GM18520 (cell line): ENCODE data around the gene TMEM45A.
A peak's percentile ranks its signal among the peaks of the same experiment; 100 is the strongest.
"Not testable (repeated sequence)": the region's sequence is repeated elsewhere in the genome, so short reads cannot be mapped to it uniquely, and the experiment has no call there.

ENCODE experiments used
- ATAC-seq: cut with Tn5 transposase; IDR thresholded peaks from one replicate; pipeline ENCODE4 v1.9.1; 2021; ENCODE audit not compliant: unreplicated experiment

The TMEM45A gene, protein sequence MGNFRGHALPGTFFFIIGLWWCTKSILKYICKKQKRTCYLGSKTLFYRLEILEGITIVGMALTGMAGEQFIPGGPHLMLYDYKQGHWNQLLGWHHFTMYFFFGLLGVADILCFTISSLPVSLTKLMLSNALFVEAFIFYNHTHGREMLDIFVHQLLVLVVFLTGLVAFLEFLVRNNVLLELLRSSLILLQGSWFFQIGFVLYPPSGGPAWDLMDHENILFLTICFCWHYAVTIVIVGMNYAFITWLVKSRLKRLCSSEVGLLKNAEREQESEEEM

DNA sequence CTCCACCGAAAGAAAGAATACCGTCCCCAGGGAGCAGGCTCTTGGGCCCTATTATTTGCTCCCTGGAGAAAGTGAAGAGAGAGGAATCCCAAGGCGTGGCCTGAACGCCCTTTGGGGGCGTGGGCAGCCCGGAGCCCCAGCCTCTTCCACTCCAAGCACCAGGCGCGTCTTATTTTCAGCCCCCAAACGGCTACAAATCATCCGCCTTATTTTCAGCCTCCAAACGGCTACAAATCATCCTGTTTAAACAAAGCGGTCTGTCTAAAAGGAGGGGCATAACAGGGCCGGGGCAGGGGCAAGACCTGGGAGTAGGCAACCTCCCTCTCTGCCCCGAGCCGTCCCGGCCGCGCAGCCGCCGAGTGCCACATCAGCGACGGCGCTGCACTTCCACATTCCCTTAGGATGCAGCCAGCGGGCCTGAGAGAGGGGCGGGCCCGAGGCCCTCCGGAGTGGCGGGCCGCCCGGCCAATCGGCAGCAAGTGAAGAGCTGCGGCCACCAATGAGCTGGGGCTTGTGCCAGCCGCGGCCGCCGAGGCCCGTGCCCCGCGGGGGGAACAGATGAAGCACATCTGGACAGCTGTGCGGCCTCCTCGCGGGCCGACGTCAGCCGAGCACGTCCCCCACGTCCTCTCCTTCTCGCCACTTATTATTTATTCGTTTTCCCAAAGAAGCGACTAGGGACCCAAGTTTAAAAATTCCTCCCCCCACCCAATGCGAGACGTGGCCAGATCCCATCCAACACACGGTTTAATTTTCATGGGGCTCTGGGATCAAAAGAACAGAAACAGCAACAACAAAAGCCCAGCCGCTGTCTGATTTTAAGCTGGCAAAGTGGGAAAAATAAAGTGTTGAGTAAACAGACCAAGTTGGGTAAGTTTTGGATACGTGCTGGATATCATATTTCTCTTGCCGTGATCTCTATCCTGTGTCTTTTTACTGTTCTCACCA, at the start of gene TMEM45A:
TMEM45A (plus strand) TSS at position 561 of the 948 bp plus-strand sequence. CDS start 62,593 bp downstream, outside the sequence.
- ATAC-seq, result peak; percentile 96

GRCh38 chr3:100443690-100444089, 48.7 kb upstream of the TMEM45A start:
- no peak for ATAC-seq

DNA sequence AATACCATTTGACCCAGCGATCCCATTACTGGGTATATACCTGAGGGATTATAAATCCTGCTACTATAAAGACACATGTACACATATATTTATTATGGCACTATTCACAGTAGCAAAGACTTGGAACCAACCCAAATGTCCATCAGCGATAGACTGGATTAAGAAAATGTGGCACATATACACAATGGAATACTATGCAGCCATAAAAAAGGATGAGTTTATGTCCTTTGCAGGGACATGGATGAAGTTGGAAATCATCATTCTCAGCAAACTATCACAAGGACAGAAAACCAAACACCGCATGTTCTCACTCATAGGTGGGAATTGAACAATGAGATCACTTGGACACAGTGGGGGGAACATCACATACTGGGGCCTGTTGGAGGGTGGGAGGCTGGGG, 45.4 kb upstream of the TMEM45A start:
- not testable (repeated sequence) for ATAC-seq

DNA sequence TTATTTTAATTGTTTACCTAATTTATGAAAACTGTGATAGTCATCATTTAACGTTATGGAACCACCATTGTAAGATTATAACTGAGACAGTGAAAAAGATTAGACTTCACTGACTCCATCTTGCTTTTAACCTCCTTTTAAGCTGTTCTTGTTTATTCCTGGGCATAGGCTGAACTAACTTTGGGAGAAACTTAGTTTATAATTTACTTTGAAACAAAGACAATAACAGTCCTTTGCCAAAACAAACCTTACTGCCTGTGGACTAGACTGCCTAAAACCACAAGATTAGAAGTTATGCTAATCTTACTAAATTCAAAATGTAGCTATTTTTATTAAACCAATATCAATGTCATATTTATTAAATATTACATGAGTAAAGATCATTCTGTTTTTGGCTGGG, 44.3 kb upstream of the TMEM45A start:
- no peak for ATAC-seq

GRCh38 chr3:100449214-100449613, 43.2 kb upstream of the TMEM45A start:
- no peak for ATAC-seq

DNA sequence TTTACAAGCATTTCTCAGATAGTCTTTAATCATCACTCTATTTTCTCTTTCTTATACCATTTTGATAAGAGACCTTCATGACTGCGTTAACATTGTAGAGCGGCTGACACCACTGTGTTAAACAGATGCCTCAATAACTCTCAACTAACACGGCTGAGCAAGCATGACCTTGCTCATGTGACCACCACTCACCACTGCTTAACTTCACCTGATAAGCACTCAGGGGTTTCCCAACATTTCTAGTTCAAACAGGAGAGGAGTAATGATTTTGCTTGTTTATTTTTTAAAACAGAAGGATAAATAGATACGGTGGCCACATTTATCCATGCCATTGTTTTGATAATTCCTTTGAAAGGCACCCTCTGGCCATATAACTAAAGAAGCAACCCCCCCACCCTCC, 37.7 kb upstream of the TMEM45A start:
- ATAC-seq, result no peak

DNA sequence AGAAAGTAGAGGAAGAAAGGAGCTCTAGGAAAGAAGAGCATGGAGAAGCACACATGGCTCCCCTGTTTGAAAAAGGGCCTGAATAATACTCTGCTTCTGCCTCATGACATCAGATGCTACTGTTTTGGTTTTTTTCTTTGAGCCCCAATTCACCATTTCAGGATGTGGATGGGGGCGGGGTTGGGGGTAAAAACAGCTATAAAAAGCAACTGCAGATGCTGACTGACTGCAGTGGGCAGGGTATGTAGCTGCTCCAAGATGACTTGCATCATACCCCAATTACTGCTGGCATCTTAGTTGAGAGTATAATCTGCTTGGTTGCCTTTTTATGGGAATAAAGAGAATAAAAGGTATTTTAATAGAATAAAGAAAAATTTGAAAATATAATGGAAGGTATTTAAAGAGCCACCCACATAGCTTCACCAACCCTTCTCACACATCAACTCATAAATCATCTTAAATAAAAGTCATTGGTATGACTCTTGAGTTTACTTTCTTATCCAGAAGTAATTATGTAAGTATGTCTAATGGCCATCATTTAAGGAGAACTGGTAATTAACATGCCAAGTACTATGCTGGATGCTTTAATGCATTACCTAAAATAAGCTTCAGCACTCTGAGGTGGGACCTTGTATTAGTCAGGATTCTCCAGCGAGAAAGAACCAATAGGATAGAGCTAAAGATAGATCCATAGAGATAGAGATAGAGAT, 36.4 kb upstream of the TMEM45A start:
- ATAC-seq, result no peak

DNA sequence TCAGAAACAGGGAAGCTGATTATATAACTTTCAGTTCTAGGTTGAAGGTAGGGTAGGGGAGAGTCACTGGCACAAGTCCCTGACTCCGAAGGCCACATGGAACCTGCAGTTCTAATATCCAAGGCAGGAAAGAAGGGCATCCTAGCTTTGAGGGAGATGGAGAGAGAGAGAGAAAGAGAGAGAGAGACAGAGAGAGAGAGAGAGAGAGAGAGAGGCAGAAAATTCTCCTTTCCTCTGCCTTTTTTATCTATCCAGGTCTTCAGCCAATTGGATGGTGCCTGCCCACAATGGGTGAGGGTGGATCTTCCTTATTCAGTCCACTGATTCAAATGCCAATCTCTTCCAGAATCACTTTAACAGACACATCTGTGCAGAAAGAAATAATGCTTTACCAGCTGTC, 35.7 kb upstream of the TMEM45A start:
- ATAC-seq, result no peak

GRCh38 chr3:100457811-100458210, 34.6 kb upstream of the TMEM45A start:
- ATAC-seq, result no peak

DNA sequence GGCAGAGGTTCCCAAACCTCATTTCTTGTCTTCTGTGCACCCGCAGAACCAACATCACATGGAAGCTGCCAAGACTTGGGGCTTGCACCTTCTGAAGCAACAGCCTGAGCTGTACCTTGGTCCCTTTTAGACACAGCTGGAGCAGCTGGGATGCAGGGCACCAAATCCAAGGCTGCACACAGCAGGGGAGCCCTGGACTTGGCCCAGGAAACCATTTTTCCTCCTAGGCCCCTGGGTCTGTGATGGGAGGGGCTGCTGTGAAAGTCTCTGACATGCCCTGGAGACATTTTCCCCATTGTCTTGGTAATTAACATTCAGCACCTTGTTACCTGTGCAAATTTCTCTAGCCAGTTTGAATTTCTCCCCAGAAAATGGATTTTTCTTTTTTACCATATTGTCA, 33.6 kb upstream of the TMEM45A start:
- ATAC-seq, result no peak

GRCh38 chr3:100463002-100463401, 29.4 kb upstream of the TMEM45A start:
- ATAC-seq, result peak; percentile 84

DNA sequence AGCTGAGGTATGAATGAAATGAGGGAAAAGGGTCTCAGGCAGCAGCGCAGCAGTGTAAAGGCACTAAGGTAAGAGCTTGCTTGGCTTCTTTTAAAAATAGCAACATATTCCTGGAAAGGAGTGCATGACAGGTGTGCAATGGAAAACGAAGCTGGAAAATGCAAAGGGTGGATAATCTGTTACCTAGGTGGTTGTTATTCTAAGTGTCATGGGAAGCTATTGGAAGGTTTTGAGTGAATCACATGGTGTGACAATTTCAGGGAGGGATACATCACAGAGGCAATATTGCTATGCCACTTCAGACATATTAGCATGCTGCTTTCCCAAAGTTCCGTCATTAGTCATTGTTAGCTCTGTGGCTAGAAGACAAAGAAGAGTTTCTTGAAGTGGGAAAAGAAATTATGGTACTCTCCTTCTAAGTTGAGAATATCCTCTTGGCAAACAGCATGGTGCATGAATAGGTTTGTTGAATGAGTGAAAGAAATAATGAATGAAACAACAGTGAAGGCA, 28.7 kb upstream of the TMEM45A start:
- no peak for ATAC-seq

GRCh38 chr3:100465892-100466777, 26.3 kb upstream of the TMEM45A start:
- ATAC-seq, result no peak

GRCh38 chr3:100467133-100467532, 25.3 kb upstream of the TMEM45A start:
- ATAC-seq, result no peak

- no peak for ATAC-seq
Measured at GRCh38 chr3:100468676-100469075, 23.7 kb upstream of the TMEM45A start.

- ATAC-seq, result no peak
Measured at GRCh38 chr3:100470951-100471350, 21.5 kb upstream of the TMEM45A start.

GRCh38 chr3:100471444-100471843, 21.0 kb upstream of the TMEM45A start:
- ATAC-seq, result no peak

- ATAC-seq, result not testable (repeated sequence)
Measured at GRCh38 chr3:100477851-100478360, 14.5 kb upstream of the TMEM45A start.

DNA sequence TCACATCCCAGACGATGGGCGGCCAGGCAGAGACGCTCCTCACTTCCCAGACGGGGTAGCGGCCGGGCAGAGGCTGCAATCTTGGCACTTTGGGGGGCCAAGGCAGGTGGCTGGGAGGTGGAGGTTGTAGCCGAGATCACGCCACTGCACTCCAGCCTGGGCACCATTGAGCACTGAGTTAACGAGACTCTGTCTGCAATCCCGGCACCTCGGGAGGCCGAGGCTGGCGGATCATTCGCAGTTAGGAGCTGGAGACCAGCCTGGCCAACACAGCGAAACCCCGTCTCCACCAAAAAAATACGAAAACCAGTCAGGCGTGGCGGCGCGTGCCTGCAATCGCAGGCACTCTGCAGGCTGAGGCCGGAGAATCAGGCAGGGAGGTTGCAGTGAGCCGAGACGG, 13.9 kb upstream of the TMEM45A start:
- ATAC-seq, result not testable (repeated sequence)

DNA sequence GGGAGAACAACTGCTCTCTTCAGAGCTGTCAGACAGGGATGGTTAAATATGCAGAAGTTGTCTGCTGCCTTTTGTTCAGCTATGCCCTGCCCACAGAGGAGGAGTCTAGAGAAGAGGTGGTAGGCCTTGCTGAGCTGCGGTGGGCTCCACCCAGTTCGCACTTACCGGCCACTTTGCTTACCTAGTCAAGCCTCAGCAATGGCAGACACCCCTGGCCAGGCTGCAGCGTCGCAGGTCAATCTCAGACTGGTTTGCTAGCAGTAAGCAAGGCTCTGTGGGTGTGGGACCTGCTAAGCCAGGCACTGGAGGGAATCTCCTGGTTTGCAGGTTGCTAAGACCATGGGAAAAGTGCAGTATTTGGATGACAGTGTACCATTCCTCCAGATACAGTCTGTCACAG, 12.3 kb upstream of the TMEM45A start:
- ATAC-seq, result no peak
